SH-SY5Y (cell line): Measurements from ENCODE around the gene OOSP2.

Source experiments
- GATA2 ChIP-seq: IDR thresholded peaks from 2 replicates; pipeline ENCODE4 v1.6.1; 2011; ENCODE audit warnings: mild to moderate bottlenecking, low read depth, low read length
- GATA3 ChIP-seq: IDR thresholded peaks from 2 replicates; pipeline ENCODE4 v1.6.1; 2011; ENCODE audit warnings: low read depth, mild to moderate bottlenecking, low read length, moderate library complexity

DNA sequence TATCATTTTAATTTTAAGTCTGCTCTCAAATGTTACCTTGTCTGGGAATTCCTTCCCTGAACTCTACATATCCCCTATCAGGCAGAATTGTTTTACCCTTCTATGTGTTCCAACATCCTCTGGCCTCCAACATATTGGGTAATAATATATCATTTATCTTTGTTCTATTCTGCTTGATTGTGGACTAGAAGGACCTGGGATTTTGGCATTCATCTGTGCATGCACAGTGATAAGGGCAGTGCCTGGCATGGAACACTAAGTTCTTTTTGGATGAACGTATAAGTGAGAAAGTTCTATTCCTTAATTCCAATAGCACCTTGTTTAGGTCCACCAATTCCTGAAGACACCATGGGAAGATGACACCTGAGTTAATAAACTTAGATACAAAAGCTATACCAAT, 47.0 kb downstream of the OOSP2 start:
- no peak for TF ChIP-seq GATA3
- TF ChIP-seq GATA2, result no peak
